GM19240 (cell line): ENCODE data around the gene DENND10.
"Not testable (repeated sequence)": the region's sequence is repeated elsewhere in the genome, so short reads cannot be mapped to it uniquely, and the experiment has no call there.

Source experiments
- DNase-seq: peaks from one replicate; pipeline ENCODE4 v3.0.0; 2011; ENCODE audit warnings: low spot score; ENCODE audit not compliant: insufficient read length

Gene DENND10

DNA sequence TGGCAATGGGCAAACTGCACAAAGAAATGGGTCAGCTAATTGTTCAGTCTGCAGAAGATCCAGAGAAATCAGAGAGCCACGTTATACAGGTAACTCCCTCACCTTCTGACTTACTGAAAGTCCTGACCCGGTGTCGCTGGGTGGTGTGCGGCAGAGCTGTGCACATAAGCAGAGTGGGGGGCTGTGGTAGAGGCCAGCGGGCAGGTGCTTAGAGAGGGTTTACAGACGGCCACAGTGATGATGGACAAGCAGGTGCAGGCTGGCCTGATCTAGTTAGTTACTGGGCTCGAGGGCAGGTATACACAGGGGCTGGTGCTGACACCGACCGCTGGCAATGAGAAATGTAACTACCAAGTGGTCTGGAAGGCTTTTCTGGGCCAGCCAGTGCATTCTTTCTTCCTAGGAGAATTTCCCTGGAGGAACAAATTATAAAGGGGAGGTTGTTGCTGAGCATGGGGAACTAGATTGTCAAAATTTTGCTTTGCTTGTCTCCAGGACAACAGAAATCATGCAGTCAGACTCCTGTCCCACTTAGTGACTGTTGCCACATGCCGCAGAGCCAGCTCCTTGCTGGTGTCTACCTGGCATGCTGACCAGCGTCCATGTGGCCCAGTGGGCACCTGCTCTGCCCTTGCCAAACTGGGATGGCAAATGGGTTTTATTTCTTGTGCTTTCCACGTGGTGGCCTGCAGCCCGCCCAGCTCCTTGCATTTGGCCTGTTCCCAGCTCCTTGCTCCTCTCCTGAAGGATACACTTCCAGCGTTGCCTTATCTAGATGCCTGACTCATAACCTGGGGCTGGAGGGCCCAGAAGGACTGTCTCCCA lies 28.8 kb downstream of the DENND10 start:
- DNase-seq, result no peak

DNA sequence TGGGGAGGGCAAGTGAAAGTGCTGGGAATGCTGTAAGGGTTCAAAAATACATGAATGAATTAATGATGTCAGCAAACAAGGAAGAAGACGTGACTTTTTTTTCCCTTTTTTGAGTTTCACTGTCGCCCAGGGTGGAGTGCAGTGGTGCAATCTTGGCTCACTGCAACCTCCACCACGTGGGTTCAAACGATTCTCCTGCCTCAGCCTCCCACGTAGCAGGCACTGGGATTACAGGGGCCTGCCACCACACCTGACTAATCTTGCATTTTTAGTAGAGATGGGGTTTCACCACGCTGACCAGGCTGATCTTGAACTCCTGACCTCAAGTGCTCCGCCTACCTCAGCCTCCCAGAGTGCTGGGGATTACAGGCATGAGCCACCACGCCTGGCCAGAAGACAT lies 30.0 kb downstream of the DENND10 start:
- no peak for DNase-seq

DNA sequence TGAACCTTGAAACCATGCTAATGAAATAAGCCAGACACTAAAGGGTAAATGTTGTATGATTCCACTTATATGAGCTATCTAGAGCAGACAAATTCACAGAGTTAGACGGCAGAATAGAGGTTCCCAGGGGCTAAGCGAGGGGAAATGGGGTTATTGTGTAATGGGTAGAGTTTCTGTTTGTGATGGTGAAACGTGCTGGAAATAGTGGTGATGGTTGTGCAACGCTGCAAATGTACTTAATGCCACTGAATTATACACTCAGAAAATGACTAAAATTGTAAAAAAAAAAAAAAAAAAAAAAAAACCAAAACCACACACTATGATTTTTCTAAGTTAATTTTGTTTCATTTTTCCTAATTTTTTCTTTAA lies 31.6 kb downstream of the DENND10 start:
- no peak for DNase-seq

DNA sequence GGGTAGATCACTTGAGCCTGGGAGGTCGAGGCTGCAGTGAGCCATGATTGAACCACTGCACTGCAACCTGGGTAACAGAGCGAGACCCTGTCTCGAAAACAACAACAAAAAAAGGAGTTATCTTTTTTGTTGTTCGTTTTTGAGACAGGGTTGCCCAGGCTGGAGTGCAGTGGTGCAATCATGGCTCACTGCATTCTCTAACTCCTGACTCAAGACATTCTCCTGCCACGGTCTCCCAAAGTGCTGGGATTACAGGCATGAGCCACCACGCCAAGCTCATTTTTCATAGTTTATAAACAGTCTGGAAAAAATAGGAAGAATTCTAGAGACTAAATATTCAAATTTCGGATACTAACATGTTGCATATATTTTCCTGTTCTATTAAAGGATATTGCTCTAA lies 32.2 kb downstream of the DENND10 start:
- DNase-seq, result no peak

DNA sequence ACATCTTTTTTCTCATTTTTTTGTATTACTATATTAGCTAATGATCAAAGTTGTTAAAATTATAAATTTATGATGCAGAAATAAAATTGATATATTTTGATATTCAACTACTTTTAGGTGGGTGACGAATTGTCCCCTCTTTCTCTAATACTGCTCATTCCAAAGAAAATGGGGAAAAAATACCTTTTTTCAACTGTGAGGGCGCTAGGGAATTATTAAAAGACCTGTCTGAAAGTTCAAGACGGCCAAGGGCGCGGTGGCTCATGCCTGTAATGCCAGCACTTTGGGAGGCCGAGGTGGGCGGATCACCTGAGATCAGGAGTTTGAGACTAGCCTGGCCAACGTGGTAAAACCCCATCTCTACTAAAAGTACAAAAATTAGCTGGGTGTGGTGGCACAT lies 34.0 kb downstream of the DENND10 start:
- DNase-seq, result not testable (repeated sequence)

DNA sequence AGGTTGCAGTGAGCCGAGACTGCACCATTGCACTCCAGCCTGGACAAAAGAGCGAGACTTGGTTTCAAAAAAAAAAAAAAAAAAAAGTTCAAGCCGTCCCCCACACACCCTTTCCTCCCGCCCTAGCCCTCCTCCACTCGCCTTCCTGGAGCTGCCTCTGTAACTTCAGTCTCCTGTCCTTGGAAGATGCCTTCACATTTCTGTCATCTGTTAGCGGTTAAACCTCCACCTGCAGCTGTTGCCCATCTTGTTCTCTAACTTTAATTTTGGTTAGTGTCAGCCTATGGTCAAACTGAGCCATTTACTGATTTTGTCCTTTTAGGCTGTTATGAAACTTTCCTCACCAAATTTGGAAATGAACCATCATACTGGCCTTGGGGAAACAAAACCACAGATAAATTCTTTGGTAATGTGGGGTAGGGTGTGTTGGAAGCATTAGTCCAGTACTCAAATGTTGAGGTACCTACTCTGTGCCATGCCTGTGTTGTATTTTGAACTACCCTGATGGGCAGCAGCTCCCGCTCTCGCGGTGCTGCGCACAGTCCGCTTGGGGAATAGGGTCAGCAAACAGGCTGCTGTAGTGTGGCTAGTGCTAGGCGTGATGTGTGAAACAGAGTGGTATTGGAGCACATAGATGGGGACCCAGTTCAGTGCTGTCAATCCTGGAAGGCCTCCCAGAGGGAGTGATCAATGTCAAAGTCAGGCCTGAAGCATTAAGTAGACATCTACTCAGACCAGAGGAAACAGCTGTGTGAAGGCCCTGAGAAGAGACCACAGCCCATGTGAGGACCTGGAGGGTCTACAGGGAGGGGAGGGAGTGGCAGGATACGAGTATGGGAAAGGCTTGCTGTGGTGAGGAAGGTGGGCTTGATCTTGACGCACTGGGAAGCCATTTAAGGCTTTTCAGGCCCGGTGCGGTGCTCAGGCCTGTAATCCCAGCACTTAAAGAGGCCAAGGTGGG lies 34.7 kb downstream of the DENND10 start:
- DNase-seq, result no peak

DNA sequence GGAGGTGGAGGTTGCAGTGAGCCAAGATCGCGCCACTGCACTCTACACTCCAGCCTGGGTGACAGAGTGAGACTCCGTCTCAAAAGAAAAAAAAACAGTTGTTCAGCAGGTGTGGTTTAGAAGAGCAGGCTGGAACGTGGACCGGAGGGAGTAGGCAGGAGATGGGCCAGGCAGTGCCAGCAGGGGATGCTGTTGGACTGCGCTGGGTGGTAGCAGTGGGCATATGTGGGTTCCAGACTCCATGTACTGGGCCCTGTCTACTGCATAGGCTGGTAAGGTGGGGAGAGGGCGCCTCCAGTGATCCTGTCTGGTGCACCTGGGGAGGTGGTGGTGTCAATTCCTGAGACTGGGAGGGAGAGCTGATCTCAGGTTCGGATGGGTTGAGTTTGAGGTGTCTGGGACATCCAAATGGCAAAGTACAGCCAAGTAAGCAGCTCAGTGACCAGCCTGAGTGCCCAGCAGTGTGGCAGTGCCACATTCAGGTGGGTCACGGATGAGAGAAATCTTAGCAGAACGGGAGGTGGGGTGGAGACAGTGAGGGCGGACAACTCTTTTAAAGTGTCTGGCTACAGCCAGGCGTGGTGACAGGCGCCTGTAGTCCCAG lies 35.7 kb downstream of the DENND10 start:
- DNase-seq, result no peak

DNA sequence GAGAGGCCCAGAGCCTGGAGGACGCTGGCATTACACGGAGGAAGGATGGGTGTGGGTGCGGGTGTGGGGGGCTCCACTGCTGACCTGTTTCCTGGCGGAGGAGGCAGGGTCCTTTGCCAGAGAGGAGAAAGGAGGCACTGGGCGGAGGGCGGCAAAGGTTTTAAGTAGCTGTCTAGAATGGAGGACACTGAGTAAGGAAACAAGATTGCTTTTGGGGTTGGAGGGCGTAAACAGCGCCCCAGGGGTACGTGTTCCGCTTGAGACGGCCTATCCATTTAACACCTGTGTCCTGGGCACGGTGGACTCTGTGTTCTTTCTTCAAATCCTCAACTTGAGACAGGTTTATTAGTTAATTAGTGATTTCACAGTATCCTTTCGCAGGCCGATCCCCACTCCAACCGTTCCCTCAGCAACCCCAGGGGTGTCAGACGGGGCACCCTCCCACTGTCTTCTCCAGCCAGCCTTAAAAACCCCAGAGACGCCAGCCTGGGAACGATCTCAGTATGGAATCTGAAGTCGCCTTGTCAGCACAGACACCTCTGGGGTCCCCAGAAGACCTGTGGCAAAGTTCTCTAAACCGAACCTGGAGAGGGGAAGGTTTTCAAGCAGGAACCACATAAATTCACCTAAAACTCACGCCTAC lies 36.8 kb downstream of the DENND10 start:
- DNase-seq, result no peak

DNA sequence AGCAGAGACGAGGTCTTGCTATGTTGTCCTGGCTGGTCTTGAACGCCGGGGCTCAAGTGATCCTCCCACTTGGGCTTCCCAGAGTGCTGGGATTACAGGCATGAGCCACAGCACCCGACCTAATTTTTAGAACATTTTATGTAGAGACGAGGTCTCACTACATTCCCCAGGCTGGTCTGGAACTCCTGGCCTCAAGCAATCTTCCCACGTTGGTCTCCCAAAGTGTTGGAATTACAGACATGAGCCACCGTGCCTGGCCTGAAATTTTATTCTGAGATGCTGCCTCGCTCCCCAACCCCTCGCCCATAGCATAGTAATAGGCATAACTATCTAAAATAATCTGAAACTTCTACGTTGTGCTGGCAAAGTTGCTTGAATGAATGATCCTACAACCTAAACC lies 39.7 kb downstream of the DENND10 start:
- no peak for DNase-seq

DNA sequence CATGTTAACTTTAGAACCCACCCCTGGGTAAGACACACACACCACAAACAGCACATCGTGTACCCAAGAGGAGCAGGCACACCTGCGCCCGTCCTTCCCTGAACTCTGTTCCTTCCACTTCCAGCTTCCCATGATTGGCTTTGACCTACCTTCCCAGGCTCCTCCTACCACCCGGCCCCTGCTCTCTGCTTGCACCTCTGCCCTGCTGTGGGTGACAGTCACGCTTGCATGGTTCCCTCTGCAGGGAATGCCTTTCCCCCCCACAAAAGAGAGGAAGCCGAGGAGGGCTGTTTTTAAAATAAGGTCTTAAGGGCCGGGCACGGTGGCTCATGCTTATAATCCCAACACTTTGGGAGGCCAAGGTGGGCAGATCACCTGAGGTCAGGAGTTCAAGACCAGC lies 45.2 kb downstream of the DENND10 start:
- DNase-seq, result no peak

DNA sequence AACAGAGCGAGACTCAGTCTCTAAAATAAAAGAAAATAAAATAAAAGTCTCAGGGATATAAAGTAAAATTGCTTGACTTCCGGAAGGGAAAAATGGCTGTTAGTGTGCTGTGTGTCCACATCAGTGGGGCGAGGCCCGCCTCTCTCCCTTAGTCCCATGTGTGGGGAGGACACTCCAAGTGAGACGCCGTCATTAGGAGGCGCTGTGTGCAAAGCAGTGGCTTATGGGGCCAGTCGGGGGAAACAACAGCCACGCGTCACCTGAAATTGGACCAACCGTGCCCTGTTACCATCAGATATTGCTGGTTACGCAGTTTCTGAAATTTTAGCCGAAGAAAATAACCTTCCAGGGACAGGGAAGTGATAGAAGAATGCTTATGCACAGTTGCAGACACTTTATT lies 45.8 kb downstream of the DENND10 start:
- DNase-seq, result no peak

DNA sequence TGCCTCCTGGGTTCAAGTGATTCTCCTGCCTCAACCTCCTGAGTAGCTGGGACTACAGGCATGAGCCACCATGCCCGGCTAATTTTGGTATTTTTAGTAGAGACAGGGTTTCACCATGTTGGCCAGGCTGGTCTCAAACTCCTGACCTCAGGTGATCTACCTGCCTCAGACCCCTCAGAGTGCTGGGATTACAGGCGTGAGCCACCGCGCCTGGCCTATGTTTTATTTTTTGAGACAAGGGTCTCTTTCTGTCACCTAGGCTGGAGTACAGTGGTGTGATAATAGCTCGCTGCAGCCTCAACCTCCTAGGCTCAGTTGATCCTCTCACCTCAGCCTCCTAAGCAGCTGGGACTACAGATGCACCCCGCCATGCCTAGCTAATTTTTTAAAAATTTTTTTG lies 47.7 kb downstream of the DENND10 start:
- DNase-seq, result not testable (repeated sequence)

DNA sequence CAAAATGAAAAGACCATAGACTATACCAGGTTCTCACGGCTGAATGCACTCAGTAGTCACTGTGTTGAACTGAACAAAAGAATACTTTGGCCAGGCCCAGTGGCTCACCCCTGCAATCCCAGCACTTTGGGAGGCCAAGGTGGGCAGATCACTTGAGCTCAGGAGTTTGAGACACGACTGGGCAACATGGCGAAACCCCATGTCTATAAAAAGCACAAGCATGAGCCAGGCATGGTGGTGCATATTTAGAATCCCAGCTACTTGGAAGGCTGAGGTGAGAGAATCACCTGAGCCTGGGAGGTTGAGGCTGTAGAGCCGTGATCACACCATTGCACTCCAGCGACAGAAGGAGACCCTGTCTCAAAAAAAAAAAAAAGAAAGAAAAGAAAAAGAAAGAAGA lies 49.1 kb downstream of the DENND10 start:
- DNase-seq, result no peak

DNA sequence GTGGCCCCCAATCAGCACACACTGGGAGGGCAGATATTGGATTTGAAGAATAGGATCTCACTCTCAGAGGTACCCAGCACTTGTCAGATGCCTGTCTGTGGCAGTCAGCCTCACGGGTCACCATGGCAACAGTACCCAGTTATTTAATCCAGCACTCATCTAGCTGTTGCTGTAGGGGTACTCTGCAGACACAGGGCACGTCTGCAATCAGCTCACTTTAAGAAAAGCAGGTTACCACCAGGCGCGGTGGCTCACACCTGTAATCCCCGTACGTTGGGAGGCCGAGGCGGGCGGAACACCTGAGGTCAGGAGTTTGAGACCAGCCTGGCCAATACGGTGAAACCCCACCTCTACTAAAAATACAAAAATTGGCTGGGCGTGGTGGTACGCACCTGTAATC lies 49.7 kb downstream of the DENND10 start:
- DNase-seq, result no peak

DNA sequence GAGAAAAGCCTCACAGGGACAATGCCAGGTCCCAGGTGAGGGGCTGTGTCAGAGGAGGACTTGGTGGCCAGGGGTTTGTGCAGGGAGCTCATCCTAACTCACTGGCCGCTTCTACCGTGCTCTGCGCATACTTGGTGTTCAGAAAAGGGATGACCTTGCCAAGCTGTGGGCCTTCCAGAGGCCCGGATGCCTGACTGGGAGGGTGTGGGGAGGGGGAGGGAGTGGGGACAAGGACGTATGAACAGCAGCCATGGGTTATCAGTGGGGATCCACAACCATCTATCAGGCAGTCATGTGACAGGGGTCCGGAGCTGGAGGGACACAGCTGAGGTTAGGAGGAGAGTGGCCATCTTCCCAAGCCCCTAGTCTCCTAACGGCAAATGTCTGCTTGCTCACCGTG lies 55.4 kb downstream of the DENND10 start:
- no peak for DNase-seq

DNA sequence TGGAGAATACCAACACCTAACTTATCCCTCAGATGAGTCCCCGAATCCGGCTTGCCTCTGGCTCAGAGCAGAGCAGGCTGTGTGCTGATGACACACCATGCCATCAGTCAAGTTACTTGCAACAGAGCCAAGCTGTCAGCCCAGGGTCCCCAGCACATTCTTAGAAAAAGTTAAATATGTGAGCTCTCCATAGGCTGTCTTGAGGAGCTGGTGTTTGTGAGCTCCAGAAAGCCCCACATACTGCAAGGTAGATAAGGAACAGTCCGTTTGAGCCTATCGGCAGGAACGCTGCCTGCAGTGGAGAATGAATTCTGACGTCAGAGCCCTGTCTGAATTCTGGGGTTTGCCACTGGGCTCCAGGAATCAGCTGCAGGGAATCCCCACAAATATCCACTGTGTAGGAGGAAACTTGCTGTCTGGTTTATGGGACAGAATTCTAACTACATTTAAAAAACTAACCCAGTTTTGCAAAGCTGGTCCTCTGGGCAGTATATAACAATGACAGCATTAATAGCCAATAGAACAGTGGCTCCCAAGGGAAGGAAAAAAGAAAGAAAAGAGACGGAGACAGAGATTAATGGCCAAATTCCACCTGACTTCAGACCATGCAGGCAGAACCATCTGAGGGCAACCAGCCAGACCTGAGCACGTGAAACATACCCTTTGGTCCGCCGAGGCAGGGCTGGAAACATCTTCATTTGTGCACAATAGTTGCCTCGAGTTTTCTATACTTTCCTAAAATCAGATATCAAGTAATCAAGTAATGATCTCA lies 58.0 kb downstream of the DENND10 start:
- no peak for DNase-seq

DNA sequence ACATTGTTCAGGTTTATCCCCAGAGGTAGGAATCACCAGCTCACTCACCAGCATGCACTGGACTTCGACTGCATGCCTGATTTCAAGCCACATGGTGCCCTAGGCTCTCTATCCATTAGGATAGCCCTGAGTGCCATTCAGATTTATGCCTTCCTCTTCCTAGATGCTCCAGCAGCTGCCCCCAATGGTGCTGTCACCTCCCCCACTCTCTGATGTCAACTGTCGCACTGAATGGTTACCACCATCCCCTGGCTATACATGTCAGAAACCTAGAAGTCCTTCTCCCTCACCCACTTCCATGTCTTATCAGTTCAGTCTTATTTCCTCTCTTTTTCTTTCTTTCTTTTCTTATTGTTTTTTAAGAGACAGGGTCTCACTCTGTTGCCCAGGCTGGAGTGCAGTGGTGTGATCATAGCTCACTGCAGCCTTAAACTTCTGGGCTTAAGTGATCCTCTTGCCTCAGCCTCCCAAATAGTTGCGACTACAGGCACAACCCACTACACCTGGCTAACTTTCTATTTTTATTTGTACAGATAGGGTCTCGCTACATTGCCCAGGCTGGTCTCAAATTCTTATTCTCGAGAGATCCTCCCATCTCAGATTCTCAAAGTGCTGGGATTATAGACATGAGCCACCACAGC lies 58.7 kb downstream of the DENND10 start:
- no peak for DNase-seq

DNA sequence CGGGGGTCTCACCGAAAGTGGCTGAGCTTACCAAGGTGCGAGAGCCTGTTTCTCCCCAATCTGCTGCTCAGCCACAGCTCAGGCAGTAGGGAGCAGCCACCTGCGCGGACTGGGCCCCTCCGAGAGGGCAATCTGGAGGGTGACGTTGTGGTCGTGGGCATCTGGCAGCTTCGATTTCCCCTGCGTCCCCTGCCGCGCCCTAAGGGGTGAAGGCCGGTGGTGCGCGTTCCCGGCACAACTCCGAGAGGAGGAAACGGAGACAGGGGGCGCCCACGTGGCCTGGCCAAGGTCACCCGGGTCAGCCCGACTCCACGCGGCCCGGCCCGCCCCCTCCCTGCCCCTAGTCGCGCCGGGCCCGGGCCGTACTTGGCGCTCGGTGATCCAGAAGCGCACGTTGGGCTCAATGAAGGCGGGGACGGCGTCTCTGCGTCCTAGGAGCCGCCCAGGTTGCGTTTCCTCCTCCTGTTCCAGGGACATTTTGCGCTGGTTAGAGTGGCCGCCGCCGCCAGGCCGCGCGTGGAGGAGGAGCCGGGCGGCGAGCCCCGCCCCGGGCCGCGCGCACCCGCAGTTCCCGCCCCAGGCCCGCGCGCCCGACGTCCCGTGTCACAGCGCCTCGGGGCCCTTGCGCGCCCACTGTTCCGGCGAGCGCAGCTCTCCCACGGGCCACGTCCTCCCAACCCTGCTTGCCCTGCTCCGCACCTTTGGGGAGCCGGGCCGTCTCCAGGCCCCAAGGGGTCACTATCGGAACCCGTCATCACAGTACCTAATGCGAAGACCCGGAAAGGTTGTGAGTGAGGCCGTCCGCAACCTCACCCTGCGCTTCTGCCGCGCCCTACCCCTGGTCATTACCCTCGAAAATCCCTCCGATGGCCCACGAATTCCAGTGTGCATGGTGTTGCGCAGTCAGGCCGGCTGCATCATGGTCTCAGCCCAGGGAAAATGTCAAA lies 61.5 kb downstream of the DENND10 start, which contains the start of gene SFXN4:
Gene SFXN4 (minus strand): TSS at position 544 of the 947 bp plus-strand sequence. CDS start 67 bp downstream, at position 477.
- DNase-seq, result peak; percentile 68

DNA sequence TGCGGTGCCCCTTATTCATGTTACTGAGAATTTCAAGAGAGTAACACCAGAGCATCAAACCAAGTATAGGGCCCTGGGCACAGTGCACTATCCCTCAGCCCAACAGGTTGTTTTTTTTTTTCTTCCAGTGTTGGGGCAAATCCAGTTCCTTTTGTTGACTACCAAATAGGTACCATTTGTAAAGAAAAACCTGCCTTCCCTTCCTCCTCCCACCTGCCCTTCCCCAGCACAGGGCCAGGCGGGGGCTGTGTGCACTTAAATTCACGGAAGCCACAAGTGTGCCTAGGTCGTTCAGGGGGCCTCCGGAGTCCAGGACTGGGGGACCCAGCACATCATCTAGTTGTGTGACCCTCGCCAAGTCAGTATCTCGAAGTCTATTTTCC lies 62.2 kb downstream of the DENND10 start:
- no peak for DNase-seq
